H1 (cell line): ENCODE measurements around the gene NWD2. TPM values are rescaled to one million over a fixed set of nuclear protein-coding genes. Genes with fewer than 3 reads are reported as not detected.

Experiments
- CTCF ChIA-PET: fragments of 300-600 bp; sonication (Branson Sonifier 250); formaldehyde crosslinking; loops from one replicate; lab custom pipeline; 2021; ENCODE audit not compliant: partially characterized antibody; lab: Charles Lee
- POLR2A ChIA-PET: fragments of 300-600 bp; sonication (Branson Sonifier 250); formaldehyde crosslinking; loops from one replicate; lab custom pipeline; 2021; ENCODE audit warnings: inconsistent platforms; ENCODE audit not compliant: partially characterized antibody; lab: Charles Lee
- DNase-seq, 2 experiments: peaks; one replicate each; pipeline versions ENCODE4 v3.0.0 to v3.0.0-alpha.2; 2010 to 2022; ENCODE audit warnings: low spot score in 2 of 2, low read depth in 1 of 2, mixed read lengths in 1 of 2
- FAIRE-seq: peaks from 2 replicates; lab custom pipeline; 2011; peaks lifted over from hg19 to GRCh38; lab: Jason Lieb, UNC
- H2AFZ ChIP-seq: 2 replicates; pipeline ENCODE4 v1.8.1; 2012; ENCODE audit warnings: low read length, inconsistent platforms
- H2AK5ac ChIP-seq: 2 replicates; pipeline ENCODE4 v1.6.1; 2013; ENCODE audit warnings: low read depth, low read length
- H2BK120ac ChIP-seq: replicated peaks from 2 replicates; pipeline ENCODE3; 2013; ENCODE audit warnings: low read depth, low read length, inconsistent platforms
- H2BK12ac ChIP-seq: 2 replicates; pipeline ENCODE4 v1.6.1; 2013; ENCODE audit warnings: low read depth, low read length
- H2BK15ac ChIP-seq: 2 replicates; pipeline ENCODE4 v1.6.1; 2013; ENCODE audit warnings: low read length
- H2BK20ac ChIP-seq: 2 replicates; pipeline ENCODE4 v1.6.1; 2013; ENCODE audit warnings: low read length
- H2BK5ac ChIP-seq: 2 replicates; pipeline ENCODE4 v1.6.1; 2013; ENCODE audit warnings: low read depth, low read length
- H3K14ac ChIP-seq: 2 replicates; pipeline ENCODE4 v1.6.1; 2013; ENCODE audit warnings: inconsistent platforms; ENCODE audit not compliant: insufficient read length
- H3K18ac ChIP-seq: 2 replicates; pipeline ENCODE4 v1.6.1; 2013; ENCODE audit warnings: low read length; ENCODE audit errors: extremely low read depth
- H3K23ac ChIP-seq: 2 replicates; pipeline ENCODE4 v1.6.1; 2013; ENCODE audit warnings: inconsistent platforms; ENCODE audit not compliant: insufficient read length
- H3K23me2 ChIP-seq: 2 replicates; pipeline ENCODE4 v1.6.1; 2013; ENCODE audit warnings: low read depth, low read length
- H3K27ac ChIP-seq: 2 replicates; pipeline ENCODE4 v1.6.1; 2011; ENCODE audit warnings: low read depth, low read length, inconsistent platforms
- H3K27me3 ChIP-seq, 4 experiments: replicated peaks in 1 of 4; 1 replicate in 1 of 4; 2 replicates in 3 of 4; pipeline versions ENCODE4 v1.6.1 to v1.8.1; 2011 to 2013; ENCODE audit warnings: low read length in 3 of 4, mild to moderate bottlenecking in 3 of 4, inconsistent platforms in 2 of 4, mixed read lengths in 2 of 4, moderate library complexity in 1 of 4; ENCODE audit not compliant: control insufficient read depth in 3 of 4, insufficient read depth in 3 of 4; ENCODE audit errors: extremely low read depth in 1 of 4
- H3K36me3 ChIP-seq, 4 experiments: 2 replicates each; pipeline versions ENCODE4 v1.6.1 to v1.8.1; 2011 to 2013; ENCODE audit warnings: mild to moderate bottlenecking in 4 of 4, low read length in 3 of 4, moderate library complexity in 2 of 4, control low read depth in 1 of 4, inconsistent platforms in 1 of 4; ENCODE audit not compliant: insufficient read depth in 4 of 4, control insufficient read depth in 2 of 4
- H3K4ac ChIP-seq: replicated peaks from 2 replicates; pipeline ENCODE3; 2013; ENCODE audit warnings: low read length, low read depth, mixed read lengths, inconsistent platforms; ENCODE audit not compliant: insufficient read length
- H3K4me1 ChIP-seq, 4 experiments: replicated peaks in 1 of 4; 1 replicate in 1 of 4; 2 replicates in 3 of 4; pipeline versions ENCODE4 v1.6.1 to v1.8.1; 2011 to 2013; ENCODE audit warnings: low read length in 3 of 4, inconsistent platforms in 2 of 4, mixed read lengths in 1 of 4; ENCODE audit not compliant: insufficient read depth in 4 of 4, control insufficient read depth in 3 of 4
- H3K4me2 ChIP-seq, 2 experiments: 2 replicates each; pipeline versions ENCODE4 v1.6.1 to v1.8.1; 2011 to 2013; ENCODE audit warnings: low read depth in 2 of 2, low read length in 2 of 2, control low read depth in 1 of 2, inconsistent platforms in 1 of 2, mild to moderate bottlenecking in 1 of 2; ENCODE audit not compliant: insufficient read depth in 1 of 2
- H3K4me3 ChIP-seq, 4 experiments: fragments of 200-600, 300-600 bp in 1 of 4; sonication (generic), shearing (Covaris generic), sonication (Bioruptor Twin) in 1 of 4; 2 replicates each; pipeline versions ENCODE4 v1.5.1 to v1.8.1; 2011 to 2016; ENCODE audit warnings: low read length in 4 of 4, low read depth in 3 of 4, control low read depth in 2 of 4, inconsistent platforms in 2 of 4, mild to moderate bottlenecking in 2 of 4, mixed read lengths in 1 of 4, moderate library complexity in 1 of 4; ENCODE audit not compliant: insufficient read depth in 2 of 4; ENCODE audit errors: extremely low read depth in 1 of 4
- H3K56ac ChIP-seq: replicated peaks from 2 replicates; pipeline ENCODE3; 2013; ENCODE audit warnings: low read depth, mild to moderate bottlenecking, mixed read lengths, low read length, inconsistent platforms; ENCODE audit not compliant: insufficient read length
- H3K79me1 ChIP-seq: 2 replicates; pipeline ENCODE4 v1.6.1; 2013; ENCODE audit warnings: low read depth, low read length, control low read depth
- H3K79me2 ChIP-seq, 2 experiments: 2 replicates each; pipeline versions ENCODE4 v1.6.1 to v1.8.1; 2012 to 2013; ENCODE audit warnings: low read length in 2 of 2, mild to moderate bottlenecking in 2 of 2, inconsistent platforms in 1 of 2; ENCODE audit not compliant: insufficient read depth in 2 of 2, control insufficient read depth in 1 of 2
- H3K9ac ChIP-seq, 4 experiments: replicated peaks in 1 of 4; 1 replicate in 1 of 4; 2 replicates in 3 of 4; pipeline versions ENCODE4 v1.6.1 to v1.8.1; 2011 to 2013; ENCODE audit warnings: low read depth in 3 of 4, low read length in 3 of 4, control low read depth in 2 of 4, mild to moderate bottlenecking in 2 of 4, moderate library complexity in 2 of 4, inconsistent platforms in 1 of 4; ENCODE audit errors: extremely low read depth in 1 of 4
- H3K9me3 ChIP-seq, 2 experiments: 2 replicates each; pipeline versions ENCODE4 v1.6.1 to v1.8.1; 2012 to 2013; ENCODE audit warnings: mild to moderate bottlenecking in 2 of 2, moderate library complexity in 2 of 2, control low read depth in 1 of 2, inconsistent platforms in 1 of 2, low read depth in 1 of 2, low read length in 1 of 2, mixed read lengths in 1 of 2; ENCODE audit not compliant: insufficient read depth in 2 of 2
- H4K20me1 ChIP-seq, 2 experiments: replicated peaks in 1 of 2; 2 replicates each; pipeline versions ENCODE3 to v1.8.1; 2011 to 2013; ENCODE audit warnings: inconsistent platforms in 2 of 2, low read length in 2 of 2, mild to moderate bottlenecking in 1 of 2; ENCODE audit not compliant: insufficient read depth in 2 of 2, control insufficient read depth in 1 of 2
- H4K5ac ChIP-seq: 2 replicates; pipeline ENCODE4 v1.6.1; 2013; ENCODE audit warnings: low read length, low read depth, mixed read lengths, inconsistent platforms; ENCODE audit not compliant: insufficient read length
- H4K8ac ChIP-seq: 2 replicates; pipeline ENCODE4 v1.8.0; 2013; ENCODE audit warnings: mild to moderate bottlenecking, moderate library complexity, low read length, inconsistent platforms; ENCODE audit not compliant: insufficient read depth; ENCODE audit errors: extremely low read depth
- H4K91ac ChIP-seq: replicated peaks from 2 replicates; pipeline ENCODE3; 2013; ENCODE audit warnings: low read length, mixed read lengths, inconsistent platforms; ENCODE audit not compliant: insufficient read length
- BRCA1 ChIP-seq: IDR thresholded peaks from 2 replicates; pipeline ENCODE4 v1.6.1; 2012; ENCODE audit warnings: low read depth, low read length, improper control_type of control experiment
- RAD21 ChIP-seq, 2 experiments: IDR thresholded peaks in 1 of 2; conservative IDR thresholded peaks in 1 of 2; 2 replicates each; pipeline ENCODE4 v1.6.1; 2011; ENCODE audit warnings: low read depth in 2 of 2, low read length in 2 of 2, improper control_type of control experiment in 1 of 2, inconsistent platforms in 1 of 2, mild to moderate bottlenecking in 1 of 2, moderate library complexity in 1 of 2
- WGBS, 2 experiments: shearing (Covaris generic) in 1 of 2; methylation state at CpG; one replicate each; pipeline versions ENCODE4 v1.1.6 to v1.1.7; 2013 to 2015; ENCODE audit warnings: low lambda C conversion rate in 2 of 2, mixed read lengths in 2 of 2, inconsistent platforms in 1 of 2, low coverage in 1 of 2, missing lambda C conversion rate in 1 of 2; ENCODE audit not compliant: insufficient replicate concordance in 2 of 2, insufficient coverage in 1 of 2, insufficient read length in 1 of 2; ENCODE audit errors: extremely low coverage in 1 of 2, missing lambda C conversion rate in 1 of 2; 5-methylcytosine and 5-hydroxymethylcytosine counted together
- polyA plus RNA-seq, 7 experiments: library from polyadenylated mRNA; depleted of rRNA in 3 of 7; stranded (reverse) in 5 of 7; unstranded in 2 of 7; fragments of >200 nt in 5 of 7; fragments of 200-250 nt in 2 of 7; gene quantifications; 1 replicate in 5 of 7; 2 replicates in 1 of 7; 4 replicates in 1 of 7; pipeline versions ENCODE4 v1.2.1 to v1.2.3, GENCODE V29; 2011 to 2013; ENCODE audit warnings: missing spikeins in 2 of 7, mixed read lengths in 2 of 7
- total RNA-seq: library from RNA; stranded (reverse); fragmentation: NEBNext Ultra II Directional; extraction: Animal tissue kit (Norgen Biotek cat#: 25700); gene quantifications from 2 replicates; pipeline ENCODE4 v1.2.1, GENCODE V29; 2021
- TF ChIP-seq, protein P1 (sequence below), 3 experiments: IDR thresholded peaks; 1 replicate in 2 of 3; 2 replicates in 1 of 3; pipeline versions ENCODE4 v1.5.1 to v1.6.1; 2011; ENCODE audit warnings: low read length in 3 of 3, mild to moderate bottlenecking in 3 of 3, inconsistent platforms in 2 of 3, low read depth in 1 of 3, moderate library complexity in 1 of 3; ENCODE audit not compliant: insufficient read depth in 1 of 3; ENCODE audit errors: control extremely low read depth in 1 of 3

Gene NWD2
- total and polyA plus RNA-seq, 2 of the 8 experiments (the other 6 are each of a cell fraction or from before 2014, with no cell fraction given) = under 0.01 TPM; not detected in 1

DNA sequence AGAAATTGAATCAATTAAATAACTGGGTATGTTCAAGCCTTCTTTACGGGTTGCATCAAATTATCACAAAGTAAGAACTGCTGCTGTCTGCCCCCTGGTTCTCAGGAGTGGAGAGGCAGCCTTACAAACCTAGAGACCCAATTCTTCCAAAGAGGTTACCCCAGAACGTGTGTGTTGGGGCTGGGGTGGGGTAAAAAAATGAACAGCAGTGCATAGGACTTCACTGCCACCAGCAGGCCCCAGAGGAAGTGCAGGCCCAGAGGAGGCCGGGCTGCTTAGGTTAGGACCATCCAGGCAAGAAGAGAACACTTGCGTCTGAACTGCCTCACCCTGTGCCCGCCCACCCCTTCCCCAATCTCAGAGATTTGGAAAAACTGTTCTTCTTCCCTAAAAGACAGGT lies 1.5 kb upstream of the NWD2 start:
- H3K23me2 ChIP-seq = peaks cover 16% of the 10 kb centered on the region

More for the DNA sequence above, 1.5 kb upstream of the NWD2 start:
- no peaks in the 10 kb centered on the region for H3K9me3 ChIP-seq
- no peak overlapping the region for H3K4ac ChIP-seq
- POLR2A ChIA-PET = no interaction called here
- H2BK5ac ChIP-seq = no peak overlapping the region
- H3K18ac ChIP-seq = no peak overlapping the region
- H2BK12ac ChIP-seq = no peak overlapping the region
- no peak overlapping the region for H2AK5ac ChIP-seq
- CTCF ChIA-PET = interaction anchor here (0.7 to 2.5 kb wide), 19 partner anchors 10 to 394 kb away, joined by 3 to 14 read pairs (median 4); no protein-coding TSS in a partner anchor
- H3K27me3 ChIP-seq = peaks cover 15 to 65% (median 57%) of the 10 kb centered on the region in 4 experiments
- H3K27ac ChIP-seq = no peak overlapping the region
- no peak overlapping the region for H2BK120ac ChIP-seq
- H4K20me1 ChIP-seq = peaks cover 0 to 7% of the 10 kb centered on the region in 2 experiments
- peak overlapping the region; percentile 88 to 97; a peak in 2 of 4 replicates for H3K4me2 ChIP-seq
- no peak for TF ChIP-seq BRCA1
- TF ChIP-seq, protein P1, sequence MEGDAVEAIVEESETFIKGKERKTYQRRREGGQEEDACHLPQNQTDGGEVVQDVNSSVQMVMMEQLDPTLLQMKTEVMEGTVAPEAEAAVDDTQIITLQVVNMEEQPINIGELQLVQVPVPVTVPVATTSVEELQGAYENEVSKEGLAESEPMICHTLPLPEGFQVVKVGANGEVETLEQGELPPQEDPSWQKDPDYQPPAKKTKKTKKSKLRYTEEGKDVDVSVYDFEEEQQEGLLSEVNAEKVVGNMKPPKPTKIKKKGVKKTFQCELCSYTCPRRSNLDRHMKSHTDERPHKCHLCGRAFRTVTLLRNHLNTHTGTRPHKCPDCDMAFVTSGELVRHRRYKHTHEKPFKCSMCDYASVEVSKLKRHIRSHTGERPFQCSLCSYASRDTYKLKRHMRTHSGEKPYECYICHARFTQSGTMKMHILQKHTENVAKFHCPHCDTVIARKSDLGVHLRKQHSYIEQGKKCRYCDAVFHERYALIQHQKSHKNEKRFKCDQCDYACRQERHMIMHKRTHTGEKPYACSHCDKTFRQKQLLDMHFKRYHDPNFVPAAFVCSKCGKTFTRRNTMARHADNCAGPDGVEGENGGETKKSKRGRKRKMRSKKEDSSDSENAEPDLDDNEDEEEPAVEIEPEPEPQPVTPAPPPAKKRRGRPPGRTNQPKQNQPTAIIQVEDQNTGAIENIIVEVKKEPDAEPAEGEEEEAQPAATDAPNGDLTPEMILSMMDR (IDR thresholded peaks at IDR 0.05; ENCODE audit: control extremely low read depth in 1 of 3, insufficient read depth in 1 of 3, low read depth in 1 of 3, low read length in 3 of 3) = peak; percentile 44 to 58 (median 56)
- peak; percentile 71 to 74 for TF ChIP-seq RAD21 (IDR thresholded peaks at IDR 0.05 in 1 of 2, conservative IDR thresholded peaks at IDR 0.05 in 1 of 2; ENCODE audit: low read depth in 2 of 2, low read length in 2 of 2)
- no peaks in the 10 kb centered on the region for H3K79me1 ChIP-seq
- no peak overlapping the region for H2BK20ac ChIP-seq
- H3K9ac ChIP-seq = no peak overlapping the region
- H4K91ac ChIP-seq = no peak overlapping the region
- no peak overlapping the region for H3K56ac ChIP-seq
- H3K14ac ChIP-seq = no peak overlapping the region
- no peaks in the 10 kb centered on the region for H3K36me3 ChIP-seq
- peaks cover 0 to 6% (median 1%) of the 10 kb centered on the region in 4 experiments; a peak in 5 of 7 replicates for H3K4me1 ChIP-seq
- no peak overlapping the region for H3K23ac ChIP-seq
- WGBS, 2 experiments = 58% methylated on average over 5 of the region's 5 CpGs; no CpG with 5 or more reads in 1 of the 2 experiments
- no peak overlapping the region for H4K5ac ChIP-seq
- no peak overlapping the region for H4K8ac ChIP-seq
- DNase-seq (peak in 1 of 2 experiments; percentile 45), FAIRE-seq (no peak)
- no peak overlapping the region; a peak in 1 of 8 replicates for H3K4me3 ChIP-seq
- H3K79me2 ChIP-seq = no peaks in the 10 kb centered on the region
- H2AFZ ChIP-seq = no peak overlapping the region
- no peak overlapping the region for H2BK15ac ChIP-seq
